Neural cell (in vitro differentiated cells): ENCODE measurements around the gene RNASE7. TPM values are rescaled to one million over a fixed set of nuclear protein-coding genes. Genes with fewer than 3 reads are reported as not detected.

Experiments used
- H2AFZ ChIP-seq: fragments of 200-600, 300-800 bp; sonication (generic), shearing (Covaris generic); 2 replicates; pipeline ENCODE4 v1.6.0; 2014; ENCODE audit warnings: low read depth, mild to moderate bottlenecking, antibody characterized with exemption, low read length, moderate library complexity
- H3F3A ChIP-seq: fragments of 200-600 bp; shearing (Covaris generic); 2 replicates; pipeline ENCODE4 v1.6.1; 2016; ENCODE audit warnings: mild to moderate bottlenecking, moderate library complexity, mixed read lengths, antibody characterized with exemption, low read length; ENCODE audit not compliant: insufficient read depth, poor library complexity, severe bottlenecking
- H3K27ac ChIP-seq: fragments of 200-600, 300-800 bp; sonication (generic), shearing (Covaris generic); 2 replicates; pipeline ENCODE4 v1.5.1; 2014; ENCODE audit warnings: mild to moderate bottlenecking, low read length, moderate library complexity
- H3K27me3 ChIP-seq: fragments of 300-800, 200-600 bp; sonication (generic), shearing (Covaris generic); 2 replicates; pipeline ENCODE4 v1.6.0; 2014; ENCODE audit warnings: mild to moderate bottlenecking, low read depth, low read length, moderate library complexity; ENCODE audit not compliant: insufficient read depth
- H3K36me3 ChIP-seq: fragments of 300-800, 200-600 bp; sonication (generic), shearing (Covaris generic); 2 replicates; pipeline ENCODE4 v1.5.1; 2014; ENCODE audit warnings: mild to moderate bottlenecking, antibody characterized with exemption, low read length, moderate library complexity; ENCODE audit not compliant: insufficient read depth
- H3K4me2 ChIP-seq: fragments of 300-800, 200-600 bp; sonication (generic), shearing (Covaris generic); 2 replicates; pipeline ENCODE4 v1.6.0; 2014; ENCODE audit warnings: mild to moderate bottlenecking, low read length
- H3K4me3 ChIP-seq: fragments of 300-800, 200-600 bp; sonication (generic), shearing (Covaris generic); 2 replicates; pipeline ENCODE4 v1.5.1; 2014; ENCODE audit warnings: mild to moderate bottlenecking, low read length, moderate library complexity
- H3K79me2 ChIP-seq: fragments of 200-600 bp; shearing (Covaris generic); replicated peaks from 2 replicates; pipeline ENCODE4 v1.6.0; 2014; ENCODE audit warnings: mild to moderate bottlenecking, low read length, moderate library complexity; ENCODE audit not compliant: insufficient read depth
- H3K9ac ChIP-seq: fragments of 300-800, 200-600 bp; sonication (generic), shearing (Covaris generic); 2 replicates; pipeline ENCODE4 v1.6.1; 2016; ENCODE audit warnings: mild to moderate bottlenecking, low read length, mixed read lengths
- H3K9me2 ChIP-seq: fragments of 200-600 bp; shearing (Covaris generic); 2 replicates; pipeline ENCODE4 v1.6.1; 2016; ENCODE audit warnings: mild to moderate bottlenecking, low read length, mixed read lengths; ENCODE audit not compliant: insufficient read depth
- H3K9me3 ChIP-seq: fragments of 200-600, 300-800 bp; sonication (generic), shearing (Covaris generic); 2 replicates; pipeline ENCODE4 v1.6.1; 2016; ENCODE audit warnings: mild to moderate bottlenecking, mixed run types, low read length, moderate library complexity, mixed read lengths
- H4K20me1 ChIP-seq: fragments of 200-600 bp; shearing (Covaris generic); 2 replicates; pipeline ENCODE4 v1.6.1; 2016; ENCODE audit warnings: mild to moderate bottlenecking, mixed run types; ENCODE audit not compliant: insufficient read depth
- CTCF ChIP-seq: fragments of 450-650 bp; IDR thresholded peaks from 2 replicates; pipeline ENCODE4 v1.5.1; 2014; ENCODE audit warnings: antibody characterized with exemption, mild to moderate bottlenecking, moderate library complexity; ENCODE audit not compliant: poor library complexity, severe bottlenecking
- EP300 ChIP-seq: fragments of 450-650 bp; conservative IDR thresholded peaks from 2 replicates; pipeline ENCODE4 v1.6.1; 2014; ENCODE audit warnings: antibody characterized with exemption, mild to moderate bottlenecking, moderate library complexity; ENCODE audit not compliant: poor library complexity, severe bottlenecking
- EZH2 ChIP-seq: fragments of 200-600, 300-800 bp; shearing (Covaris generic), sonication (generic); IDR thresholded peaks from 2 replicates; pipeline ENCODE4 v1.6.1; 2014; ENCODE audit warnings: antibody characterized with exemption, low read length, borderline replicate concordance, mild to moderate bottlenecking; ENCODE audit not compliant: insufficient read depth, poor library complexity, severe bottlenecking
- MXI1 ChIP-seq: fragments of 450-650 bp; conservative IDR thresholded peaks from 2 replicates; pipeline ENCODE4 v1.6.1; 2014; ENCODE audit warnings: antibody characterized with exemption, mild to moderate bottlenecking; ENCODE audit not compliant: poor library complexity, severe bottlenecking
- POLR2AphosphoS5 ChIP-seq: IDR thresholded peaks from 2 replicates; pipeline ENCODE4 v1.6.1; 2012
- RAD21 ChIP-seq: fragments of 450-650 bp; conservative IDR thresholded peaks from 2 replicates; pipeline ENCODE4 v1.6.1; 2014; ENCODE audit warnings: antibody characterized with exemption, mild to moderate bottlenecking, moderate library complexity
- SMC3 ChIP-seq: fragments of 450-650 bp; conservative IDR thresholded peaks from 2 replicates; pipeline ENCODE4 v1.6.1; 2014; ENCODE audit warnings: antibody characterized with exemption, mild to moderate bottlenecking, moderate library complexity; ENCODE audit not compliant: poor library complexity
- TAF1 ChIP-seq: IDR thresholded peaks from 2 replicates; pipeline ENCODE4 v1.6.1; 2012; ENCODE audit warnings: low read depth
- polyA plus RNA-seq: library from polyadenylated mRNA; depleted of rRNA; stranded (reverse); fragments of >200 nt; gene quantifications from 2 replicates; pipeline ENCODE4 v1.2.3, GENCODE V29; 2014
- TF ChIP-seq, protein P1 (sequence below): IDR thresholded peaks from 2 replicates; pipeline ENCODE4 v1.6.1; 2012; ENCODE audit warnings: borderline replicate concordance

Gene RNASE7
- polyA plus RNA-seq, 1 donor from 2014 or later, result not detected

GRCh38 chr14:21030531-21030930 is 11.6 kb upstream of the RNASE7 start:
- Histone ChIP-seq H3K9ac (no peak overlapping the region), H4K20me1 (no peaks in the 10 kb centered on the region), H3K27ac (no peak overlapping the region), H3K4me3 (no peak overlapping the region), H3K9me2 (no peaks in the 10 kb centered on the region), H3K36me3 (no peaks in the 10 kb centered on the region), H3K9me3 (no peaks in the 10 kb centered on the region), H2AFZ (no peak overlapping the region), H3K27me3 (no peaks in the 10 kb centered on the region), H3K79me2 (no peaks in the 10 kb centered on the region), H3K4me2 (no peak overlapping the region), H3F3A (no peaks in the 10 kb centered on the region)
- TF ChIP-seq MXI1, result no peak
- TF ChIP-seq, protein P1, sequence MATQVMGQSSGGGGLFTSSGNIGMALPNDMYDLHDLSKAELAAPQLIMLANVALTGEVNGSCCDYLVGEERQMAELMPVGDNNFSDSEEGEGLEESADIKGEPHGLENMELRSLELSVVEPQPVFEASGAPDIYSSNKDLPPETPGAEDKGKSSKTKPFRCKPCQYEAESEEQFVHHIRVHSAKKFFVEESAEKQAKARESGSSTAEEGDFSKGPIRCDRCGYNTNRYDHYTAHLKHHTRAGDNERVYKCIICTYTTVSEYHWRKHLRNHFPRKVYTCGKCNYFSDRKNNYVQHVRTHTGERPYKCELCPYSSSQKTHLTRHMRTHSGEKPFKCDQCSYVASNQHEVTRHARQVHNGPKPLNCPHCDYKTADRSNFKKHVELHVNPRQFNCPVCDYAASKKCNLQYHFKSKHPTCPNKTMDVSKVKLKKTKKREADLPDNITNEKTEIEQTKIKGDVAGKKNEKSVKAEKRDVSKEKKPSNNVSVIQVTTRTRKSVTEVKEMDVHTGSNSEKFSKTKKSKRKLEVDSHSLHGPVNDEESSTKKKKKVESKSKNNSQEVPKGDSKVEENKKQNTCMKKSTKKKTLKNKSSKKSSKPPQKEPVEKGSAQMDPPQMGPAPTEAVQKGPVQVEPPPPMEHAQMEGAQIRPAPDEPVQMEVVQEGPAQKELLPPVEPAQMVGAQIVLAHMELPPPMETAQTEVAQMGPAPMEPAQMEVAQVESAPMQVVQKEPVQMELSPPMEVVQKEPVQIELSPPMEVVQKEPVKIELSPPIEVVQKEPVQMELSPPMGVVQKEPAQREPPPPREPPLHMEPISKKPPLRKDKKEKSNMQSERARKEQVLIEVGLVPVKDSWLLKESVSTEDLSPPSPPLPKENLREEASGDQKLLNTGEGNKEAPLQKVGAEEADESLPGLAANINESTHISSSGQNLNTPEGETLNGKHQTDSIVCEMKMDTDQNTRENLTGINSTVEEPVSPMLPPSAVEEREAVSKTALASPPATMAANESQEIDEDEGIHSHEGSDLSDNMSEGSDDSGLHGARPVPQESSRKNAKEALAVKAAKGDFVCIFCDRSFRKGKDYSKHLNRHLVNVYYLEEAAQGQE, result no peak
- no peak for TF ChIP-seq SMC3
- TF ChIP-seq CTCF, result no peak
- no peak for TF ChIP-seq EZH2
- TF ChIP-seq EP300, result no peak
- no peak for TF ChIP-seq POLR2AphosphoS5
- TF ChIP-seq TAF1, result no peak
- TF ChIP-seq RAD21, result no peak

DNA sequence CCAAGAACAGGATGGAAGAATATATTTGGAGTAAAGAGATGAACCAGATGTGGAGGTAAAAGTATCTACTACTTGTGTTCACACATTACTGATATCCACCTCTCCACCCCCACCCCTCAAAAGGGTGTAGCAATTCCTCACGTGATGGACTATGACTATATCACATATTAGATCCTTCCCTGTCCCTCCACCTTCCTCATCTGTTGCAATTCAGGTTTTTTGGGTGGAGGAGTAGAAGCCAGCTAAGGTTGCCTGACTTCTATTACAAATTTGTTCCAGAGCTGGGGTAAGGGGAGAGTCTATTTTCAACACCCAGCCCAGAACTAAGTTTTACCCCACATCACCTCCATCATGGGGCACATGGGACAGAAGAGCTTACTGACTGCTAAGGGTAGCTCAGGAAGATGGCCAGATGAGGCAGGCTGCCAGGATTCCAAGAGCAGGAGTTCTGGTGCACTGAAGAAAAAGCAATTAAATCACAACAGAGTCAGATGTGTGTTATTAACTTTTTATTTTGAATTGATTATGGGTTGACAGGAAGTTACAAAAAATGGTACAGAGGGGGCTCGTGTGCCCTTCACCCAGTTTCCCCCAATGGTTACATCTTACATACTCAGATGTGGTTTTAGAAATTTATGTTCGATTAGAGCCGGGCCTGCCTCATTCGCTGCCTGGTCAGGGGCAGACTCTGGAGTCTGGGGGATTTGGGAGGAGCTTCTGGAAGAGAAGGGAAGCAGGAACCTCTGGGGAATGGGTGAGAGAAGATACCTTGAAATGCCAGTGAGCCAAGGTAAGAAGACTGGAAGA is 9.6 kb upstream of the RNASE7 start:
- Histone ChIP-seq H3K36me3 (no peaks in the 10 kb centered on the region), H3K9ac (no peak overlapping the region), H2AFZ (no peak overlapping the region), H4K20me1 (no peaks in the 10 kb centered on the region), H3K79me2 (no peaks in the 10 kb centered on the region), H3K27me3 (no peaks in the 10 kb centered on the region), H3K9me2 (no peaks in the 10 kb centered on the region), H3F3A (no peaks in the 10 kb centered on the region), H3K27ac (no peak overlapping the region), H3K4me2 (no peak overlapping the region), H3K4me3 (no peak overlapping the region), H3K9me3 (no peaks in the 10 kb centered on the region)
- no peak for TF ChIP-seq POLR2AphosphoS5
- no peak for TF ChIP-seq RAD21
- TF ChIP-seq CTCF, result no peak
- TF ChIP-seq, protein P1, result no peak
- no peak for TF ChIP-seq EZH2
- TF ChIP-seq SMC3, result no peak
- TF ChIP-seq MXI1, result no peak
- TF ChIP-seq EP300, result no peak
- no peak for TF ChIP-seq TAF1
